HG03439 (cell line): Measurements from ENCODE around the gene MCL1.
"Not testable (repeated sequence)": the region's sequence is repeated elsewhere in the genome, so short reads cannot be mapped to it uniquely, and the experiment has no call there.

Source experiments
- ATAC-seq: cut with Tn5 transposase; IDR thresholded peaks from one replicate; pipeline ENCODE4 v1.9.1; 2021; ENCODE audit warnings: mild to moderate bottlenecking, moderate library complexity; ENCODE audit not compliant: unreplicated experiment

The MCL1 gene

DNA sequence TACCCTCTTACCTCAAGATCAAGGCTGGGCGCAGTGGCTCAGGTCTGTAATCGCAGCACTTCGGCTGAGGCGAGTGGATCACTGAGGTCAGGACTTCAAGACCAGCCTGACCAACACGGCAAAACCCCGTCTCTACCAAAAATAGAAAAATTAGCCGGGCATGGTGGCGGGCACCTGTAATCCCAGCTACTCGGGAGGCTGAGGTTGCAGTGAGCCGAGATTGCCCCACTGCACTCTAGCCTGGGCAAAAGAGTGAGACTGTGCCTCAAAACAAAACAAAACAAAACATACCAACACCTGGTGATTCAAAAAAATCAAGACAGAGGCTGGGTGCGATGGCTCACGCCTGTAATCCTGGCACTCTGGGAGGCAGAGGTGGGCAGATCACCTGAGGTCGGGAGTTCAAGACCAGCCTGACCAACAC lies 5.8 kb downstream of the MCL1 start:
- not testable (repeated sequence) for ATAC-seq

DNA sequence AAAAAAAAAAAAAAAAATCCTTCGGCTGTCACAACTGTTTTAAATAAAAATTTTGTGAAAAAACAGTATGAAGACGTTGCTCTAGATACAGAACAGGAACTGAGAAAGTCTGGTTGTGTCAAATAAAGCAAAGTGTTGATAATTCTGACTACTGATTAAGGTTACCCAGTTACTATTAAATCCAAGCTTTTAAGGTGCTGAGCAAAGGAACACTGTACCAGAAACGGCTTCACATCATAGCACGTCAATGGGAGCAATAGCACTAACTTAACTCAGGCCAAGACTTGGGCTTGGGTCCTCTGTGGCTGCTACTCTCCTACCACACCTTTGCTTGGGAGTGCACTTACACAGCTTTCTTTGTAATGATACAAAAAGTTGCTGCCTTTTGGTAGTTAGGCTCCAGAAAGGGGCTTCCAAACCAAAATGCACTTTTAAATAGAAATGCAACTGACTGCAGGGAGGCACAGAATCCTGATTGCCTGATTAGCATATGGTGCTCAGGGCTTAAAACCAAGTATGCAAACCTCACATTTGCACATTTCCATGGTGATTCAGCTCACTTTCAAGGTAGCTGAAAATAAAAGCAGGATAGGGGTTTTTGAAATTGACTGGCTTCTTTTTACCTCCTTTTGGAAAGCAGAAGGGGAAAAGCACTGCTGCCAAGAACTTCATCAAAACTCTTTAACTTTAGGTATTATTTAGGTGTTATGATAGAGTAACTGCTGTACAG lies 6.3 kb downstream of the MCL1 start:
- no peak for ATAC-seq

DNA sequence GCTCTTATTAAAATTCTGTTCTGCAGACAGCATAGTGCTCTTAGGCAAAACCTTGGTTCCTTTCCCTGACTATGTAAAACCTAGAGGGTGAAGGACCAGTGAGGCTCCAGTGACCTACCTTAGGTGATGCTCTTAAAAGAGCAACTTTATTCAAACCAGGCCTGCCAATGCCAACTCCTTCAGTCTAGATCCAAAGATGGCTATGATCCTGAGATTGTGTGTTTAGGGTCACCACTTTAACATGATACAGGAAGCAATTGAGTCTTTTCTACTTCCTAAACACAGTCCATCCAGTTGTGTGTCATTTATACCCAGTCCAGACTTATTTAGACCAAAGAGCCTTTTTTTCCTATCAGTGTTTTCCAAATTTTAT lies 10.8 kb downstream of the MCL1 start:
- ATAC-seq: no peak

DNA sequence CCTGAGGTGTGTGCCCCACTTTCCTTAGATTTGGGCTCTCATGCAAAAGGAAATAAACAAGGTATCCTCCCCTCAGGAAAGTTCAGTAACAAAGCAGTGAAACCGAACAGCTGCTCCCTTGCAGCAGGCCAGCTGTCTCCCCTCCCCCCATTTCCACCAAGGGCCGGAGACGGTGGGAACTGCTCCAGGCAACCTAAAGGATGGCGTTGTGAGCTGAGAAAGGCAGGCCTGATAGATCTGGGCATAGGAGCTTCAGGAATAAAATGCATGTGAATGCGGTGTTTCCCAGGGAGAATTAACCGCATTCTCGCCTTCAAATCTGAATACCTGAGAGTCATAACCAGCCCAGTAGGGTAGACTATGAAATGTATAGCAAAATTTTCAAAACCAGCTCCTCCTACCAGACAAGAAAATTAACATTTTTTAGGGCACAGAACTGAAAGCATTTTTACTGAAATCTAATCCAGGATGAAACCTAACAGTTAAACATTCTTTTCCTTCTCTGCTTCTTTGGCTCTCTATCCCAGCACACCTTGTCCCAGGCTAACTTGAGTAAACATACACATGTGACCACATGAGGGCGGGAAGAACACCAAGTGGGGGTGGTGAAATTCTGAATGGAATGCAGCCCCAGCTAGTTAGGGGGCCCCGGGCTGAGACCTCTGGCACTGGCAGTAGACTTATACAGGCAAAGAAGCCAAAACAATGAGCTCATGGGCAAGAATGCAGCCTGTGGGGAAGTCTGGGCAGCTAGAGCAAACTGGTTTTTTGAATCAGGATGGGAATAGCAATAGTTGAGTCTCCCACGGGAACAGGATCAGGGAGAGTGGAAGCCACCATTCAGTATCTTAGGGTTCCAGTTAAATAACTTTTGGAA lies 11.5 kb downstream of the MCL1 start:
- ATAC-seq: peak; percentile 4

DNA sequence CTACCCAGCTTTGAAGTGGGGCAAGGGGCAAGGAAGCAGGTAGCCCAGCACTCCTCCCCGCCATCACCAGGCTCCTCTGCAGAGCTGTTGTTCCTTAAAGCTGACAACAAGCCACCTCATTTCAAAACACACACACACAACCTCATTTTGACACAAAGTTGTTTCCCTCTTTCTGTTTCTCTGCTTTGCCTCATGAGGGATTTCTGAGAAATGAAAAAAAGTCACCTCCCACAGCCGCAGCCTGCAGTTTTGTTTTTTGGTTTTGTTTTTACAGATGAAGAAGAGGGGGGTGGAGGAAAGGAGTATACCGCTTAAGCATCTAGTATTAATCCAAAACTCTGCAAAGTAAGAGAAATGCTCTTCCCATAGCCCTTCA lies 12.1 kb downstream of the MCL1 start:
- ATAC-seq: peak; percentile 29

DNA sequence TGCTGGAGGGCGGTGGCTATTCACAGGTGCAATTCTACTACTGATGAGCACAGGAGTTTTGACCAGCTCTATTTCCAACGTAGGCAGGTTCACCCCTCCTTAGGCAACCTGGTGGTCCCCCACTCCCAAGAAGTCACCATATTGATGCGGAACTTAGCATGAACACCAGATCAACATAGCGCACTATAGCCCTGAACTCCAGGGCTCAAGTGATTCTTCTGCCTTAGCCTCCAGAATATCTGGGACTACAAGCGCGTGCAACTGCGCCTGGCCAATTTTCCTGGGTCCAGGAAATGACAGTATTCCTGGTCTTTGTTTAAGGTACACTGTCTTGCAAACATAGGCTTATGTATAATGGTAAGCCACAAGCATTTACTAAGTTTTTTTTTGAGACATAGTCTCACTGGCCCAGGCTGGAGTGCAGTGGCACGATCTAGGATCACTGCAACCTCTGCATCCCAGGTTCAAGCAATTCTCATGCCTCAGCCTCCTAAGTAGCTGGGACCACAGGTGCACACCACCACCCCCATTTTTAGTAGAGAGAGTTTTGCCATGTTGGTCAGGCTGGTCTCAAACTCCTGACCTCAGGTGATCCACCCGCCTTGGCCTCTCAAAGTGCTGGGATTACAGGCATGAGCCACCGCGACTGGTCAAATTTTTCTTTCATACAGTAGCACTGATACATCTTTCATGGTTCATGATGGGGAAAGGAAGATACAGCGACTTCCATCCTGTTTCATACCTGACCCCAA lies 12.6 kb downstream of the MCL1 start:
- no peak for ATAC-seq

DNA sequence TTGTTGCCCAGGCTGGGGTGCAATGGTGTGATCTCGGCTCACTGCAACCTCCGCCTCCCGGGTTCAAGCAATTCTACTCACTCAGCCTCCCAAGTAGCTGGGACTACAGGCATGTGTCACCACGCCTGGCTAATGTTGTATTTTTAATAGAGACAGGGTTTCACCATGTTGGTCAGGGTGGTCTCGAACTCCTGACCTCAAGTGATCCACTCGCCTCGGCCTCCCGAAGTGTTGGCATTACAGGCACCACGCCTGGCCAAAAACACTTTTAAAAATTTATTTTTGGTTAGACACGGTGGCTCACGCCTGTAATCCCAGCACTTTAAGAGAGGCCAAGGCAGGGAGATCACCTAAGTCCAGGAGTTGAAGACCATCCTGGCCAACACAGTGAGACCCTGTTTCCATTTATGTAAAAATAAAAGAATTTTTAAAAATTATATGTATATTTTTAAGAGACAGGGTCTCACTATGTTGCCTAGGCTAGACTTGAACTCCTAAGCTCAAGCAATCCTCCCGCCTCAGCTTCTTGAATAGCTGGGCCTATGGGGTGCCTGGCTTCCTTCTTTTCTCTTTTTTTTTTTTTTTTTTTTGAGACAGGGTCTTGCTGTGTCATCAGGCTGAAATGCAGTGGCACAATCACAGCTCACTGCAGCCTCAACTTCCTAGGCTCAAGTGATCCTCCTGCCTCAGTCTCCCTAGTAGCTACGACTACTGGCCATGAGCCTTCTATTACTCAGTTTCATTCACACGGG lies 14.0 kb downstream of the MCL1 start:
- ATAC-seq: not testable (repeated sequence)

DNA sequence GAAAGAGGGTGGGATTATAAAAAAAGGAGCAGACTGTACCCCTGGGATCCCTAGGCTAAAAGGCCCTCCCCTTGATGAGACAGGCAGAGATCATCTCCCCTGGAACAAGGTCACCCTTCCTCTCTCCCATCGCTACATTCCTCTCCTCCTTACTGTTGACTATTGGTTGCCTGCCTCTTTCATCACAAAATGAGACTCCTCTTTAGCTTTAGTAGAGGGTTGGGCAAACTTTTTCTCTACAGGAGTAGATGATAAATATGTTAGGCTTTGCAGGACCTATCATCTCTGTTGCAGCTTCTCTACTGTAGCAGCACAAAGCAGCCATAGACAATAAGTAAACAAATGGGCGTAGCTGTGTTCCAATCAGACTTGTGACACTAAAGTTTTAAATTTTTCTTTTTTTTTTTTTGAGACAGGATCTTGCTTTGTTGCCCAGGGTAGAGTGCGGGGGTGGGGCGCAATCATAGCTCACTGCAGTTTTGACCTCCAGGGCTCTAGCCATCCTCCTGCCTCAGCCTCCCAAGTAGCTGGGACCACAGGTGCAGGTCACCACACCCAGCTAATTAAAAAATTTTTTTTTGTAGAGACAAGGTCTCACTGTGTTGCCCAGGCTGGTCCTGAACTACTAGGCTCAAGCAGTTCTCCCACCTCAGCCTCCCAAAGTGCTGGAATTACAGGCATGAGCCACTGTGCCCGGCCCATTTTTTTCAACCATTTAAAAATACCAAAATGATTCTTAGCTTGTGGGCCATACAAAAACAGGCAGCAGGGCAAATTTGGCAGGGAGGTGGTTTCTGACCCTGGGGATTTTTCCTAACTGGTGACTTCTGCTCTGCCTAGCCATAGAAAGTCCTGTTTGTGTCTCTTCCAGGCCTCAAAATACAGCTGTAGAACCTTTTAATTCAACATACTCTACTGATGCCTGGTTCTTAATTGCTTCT lies 15.1 kb downstream of the MCL1 start:
- ATAC-seq: no peak

DNA sequence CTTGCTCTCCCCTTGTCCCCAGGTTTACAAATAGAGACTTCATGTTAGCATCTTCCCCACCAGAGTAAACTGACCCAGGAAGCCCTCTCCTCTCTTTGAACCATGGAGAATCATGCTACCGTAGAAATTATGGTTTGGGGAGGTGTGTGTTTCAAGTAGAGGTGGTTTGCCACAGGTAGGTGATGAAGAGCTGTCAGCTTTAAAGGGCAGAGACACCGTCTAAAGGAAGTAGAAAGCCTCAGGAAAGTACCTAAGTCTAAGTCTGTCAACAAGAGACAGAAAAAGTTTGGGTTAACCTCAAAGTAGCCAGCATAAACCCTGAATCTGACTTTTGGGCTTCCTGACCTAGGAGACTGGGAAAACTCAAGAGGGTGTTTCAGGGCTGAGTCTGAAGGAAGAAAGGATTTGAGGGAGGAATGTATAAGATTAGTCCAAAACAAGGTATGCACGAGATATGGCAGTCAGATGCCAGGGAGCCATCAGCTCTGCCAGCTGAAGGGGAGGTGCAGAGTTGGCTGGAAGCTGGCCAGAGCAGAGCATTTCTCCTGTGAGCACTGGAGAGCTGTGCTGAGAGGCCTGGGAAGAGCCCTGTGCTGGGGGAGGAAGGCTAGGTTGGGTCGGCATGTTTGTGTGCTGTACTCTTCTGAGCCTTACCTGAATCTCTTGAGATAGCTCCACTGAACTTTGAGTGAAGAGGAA lies 15.9 kb downstream of the MCL1 start:
- peak; percentile 16 for ATAC-seq

DNA sequence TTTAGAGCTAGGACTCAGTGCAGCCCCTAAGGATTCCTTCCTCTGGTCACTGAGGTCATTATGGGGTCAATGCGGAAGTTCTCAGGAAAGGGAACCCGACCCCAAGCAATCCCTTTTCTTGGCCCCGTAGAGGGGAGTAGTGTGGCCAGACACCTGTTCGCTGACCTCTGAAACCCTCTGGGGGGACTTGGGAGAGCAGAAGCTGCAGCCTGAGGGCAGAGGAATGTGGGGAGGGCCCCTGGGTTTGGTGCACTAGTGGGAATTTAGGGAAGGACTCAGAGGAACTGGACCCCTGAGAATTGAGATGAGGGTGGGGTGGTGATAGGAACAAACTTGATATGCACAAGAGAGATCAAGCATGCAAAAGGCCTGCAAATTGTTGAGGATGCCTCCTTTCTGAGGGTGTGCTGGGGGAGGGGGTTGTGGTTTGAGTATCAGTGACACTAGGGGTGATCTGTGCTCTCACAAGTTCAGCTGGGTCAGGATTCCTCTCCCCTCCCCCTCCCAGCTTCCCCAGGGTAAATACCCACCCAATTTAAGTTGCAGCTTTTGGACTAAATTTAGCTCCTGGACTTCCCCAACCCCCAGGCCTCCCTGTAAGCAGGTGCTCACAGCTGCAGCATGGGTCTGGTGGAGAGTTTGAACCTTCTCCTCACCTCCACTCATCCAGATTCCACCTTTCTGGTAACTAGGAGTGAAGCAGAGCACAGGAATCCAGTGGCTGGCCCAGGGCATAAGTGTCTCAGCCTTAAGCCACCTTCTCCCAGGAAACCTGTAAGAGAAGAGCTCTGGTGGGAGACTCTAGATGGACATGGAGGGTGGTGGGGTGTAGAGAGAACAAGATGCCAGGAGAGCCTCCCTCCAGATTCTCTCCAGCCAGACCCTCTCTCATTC lies 16.7 kb downstream of the MCL1 start:
- ATAC-seq: peak; percentile 38

DNA sequence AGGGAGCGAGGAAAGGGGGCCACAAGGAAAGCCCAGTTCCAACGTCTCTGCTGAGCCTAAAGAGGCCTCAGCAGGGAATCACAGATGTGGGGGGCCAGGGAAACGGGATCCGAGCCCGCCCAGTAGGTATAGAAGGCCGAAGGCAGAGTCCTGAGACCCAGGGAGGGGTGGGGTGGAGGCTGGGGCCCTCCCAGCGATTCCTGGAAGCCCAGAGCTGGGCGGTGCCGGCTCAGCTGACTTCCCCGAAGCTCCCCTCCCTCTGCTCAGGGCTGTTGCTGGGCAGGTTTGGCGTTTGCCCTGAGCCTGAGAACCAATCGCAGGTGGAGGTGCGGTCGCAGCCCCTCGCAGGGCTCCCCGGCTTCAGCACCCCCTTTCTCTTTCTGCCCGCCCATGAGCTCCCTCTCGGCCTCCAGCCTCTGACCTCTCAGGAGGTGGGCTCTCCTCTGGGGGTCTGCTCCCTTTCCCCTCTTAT lies 17.4 kb downstream of the MCL1 start:
- ATAC-seq: peak; percentile 37

DNA sequence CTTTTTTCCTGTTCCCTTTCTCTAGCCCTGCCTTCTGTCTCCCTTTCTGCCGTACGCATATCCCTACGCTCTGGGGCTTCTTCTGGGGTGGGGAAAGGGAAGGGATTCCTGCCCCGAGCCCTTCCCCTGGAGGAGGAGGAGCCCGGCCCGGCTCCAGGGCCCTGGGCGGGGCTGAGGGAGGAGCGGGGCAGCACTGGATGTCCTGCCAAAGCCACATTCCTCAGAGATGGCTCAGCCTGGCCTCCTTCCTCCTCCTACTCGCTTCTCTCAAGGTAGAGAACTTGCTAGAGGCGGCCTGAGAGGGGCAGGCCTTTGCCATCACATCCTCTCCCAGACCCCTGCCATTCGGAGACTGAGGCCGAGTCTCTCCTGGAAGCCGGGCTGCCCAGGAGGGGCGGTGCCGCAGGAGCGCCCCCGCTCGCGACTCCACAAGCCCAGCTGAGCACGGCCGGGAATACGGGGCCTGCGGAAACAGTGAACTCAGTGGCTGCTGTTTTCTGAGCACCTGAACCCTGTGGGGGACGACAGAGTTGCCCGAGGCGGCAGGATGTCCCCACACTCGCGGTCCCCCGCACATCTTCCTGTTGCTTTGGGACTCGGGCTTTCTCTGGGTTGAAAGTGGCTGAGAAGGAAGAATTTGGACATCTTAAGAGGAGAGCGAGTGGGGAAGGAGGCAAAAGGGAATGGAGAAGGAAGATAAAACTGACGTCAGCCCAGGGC lies 18.0 kb downstream of the MCL1 start:
- peak; percentile 11 for ATAC-seq

DNA sequence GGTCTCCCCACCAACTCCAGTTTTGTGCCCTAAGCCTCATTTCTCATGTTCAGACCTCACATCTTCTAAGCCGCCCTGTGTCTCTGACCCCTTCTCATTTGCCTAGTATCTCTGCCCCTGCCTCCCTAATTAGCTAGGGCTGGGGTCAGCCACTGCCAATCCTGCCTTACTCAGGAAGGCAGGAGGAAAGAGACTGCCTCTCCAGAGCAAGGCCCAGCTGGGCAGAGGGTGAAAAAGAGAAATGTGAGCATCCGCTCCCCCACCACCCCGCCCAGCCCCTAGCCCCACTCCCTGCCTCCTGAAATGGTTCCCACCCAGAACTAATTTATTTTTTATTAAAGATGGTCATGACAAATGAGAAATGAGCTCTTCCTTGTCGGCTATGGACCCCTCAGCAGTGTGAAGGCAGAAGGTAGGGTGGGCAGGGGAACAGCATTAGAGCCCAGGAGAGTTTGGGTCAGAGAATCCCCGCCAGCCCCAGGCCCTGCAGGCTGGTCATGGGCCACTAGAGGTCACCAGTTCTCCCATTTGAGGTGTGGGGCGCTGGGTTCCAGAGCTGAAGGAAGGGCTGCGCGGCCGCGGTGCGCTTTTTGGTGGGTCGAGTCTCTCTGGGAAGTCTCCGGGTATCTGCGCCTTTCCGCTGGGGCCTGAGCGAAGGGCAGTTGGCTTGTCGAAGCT lies 18.7 kb downstream of the MCL1 start:
- peak; percentile 27 for ATAC-seq

DNA sequence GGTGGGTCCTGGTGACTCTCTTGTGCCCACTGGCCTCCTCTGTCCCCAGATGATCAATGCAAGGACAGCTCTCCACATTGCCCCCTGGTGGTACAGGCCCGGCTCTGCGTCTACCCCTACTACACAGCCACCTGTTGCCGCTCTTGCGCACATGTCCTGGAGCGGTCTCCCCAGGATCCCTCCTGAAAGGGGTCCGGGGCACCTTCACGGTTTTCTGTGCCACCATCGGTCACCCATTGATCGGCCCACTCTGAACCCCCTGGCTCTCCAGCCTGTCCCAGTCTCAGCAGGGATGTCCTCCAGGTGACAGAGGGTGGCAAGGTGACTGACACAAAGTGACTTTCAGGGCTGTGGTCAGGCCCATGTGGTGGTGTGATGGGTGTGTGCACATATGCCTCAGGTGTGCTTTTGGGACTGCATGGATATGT lies 19.4 kb downstream of the MCL1 start:
- no peak for ATAC-seq

DNA sequence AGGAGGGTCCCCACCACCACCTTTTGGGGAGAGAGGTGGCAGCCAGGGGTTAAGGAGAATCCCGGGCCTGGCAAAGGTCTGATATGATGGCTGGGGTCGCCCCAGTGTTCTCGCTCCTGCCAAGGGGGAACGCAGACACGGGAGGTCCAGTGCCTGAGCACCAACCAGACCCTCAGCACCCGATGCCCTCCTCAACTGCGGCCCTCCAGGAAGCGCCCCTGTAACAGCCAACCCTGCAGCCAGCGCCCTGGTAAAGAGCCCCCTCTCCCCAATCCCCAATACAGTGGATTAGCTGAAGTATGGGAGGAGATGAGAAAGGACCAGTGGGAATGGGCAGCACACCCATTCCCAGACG lies 19.8 kb downstream of the MCL1 start:
- ATAC-seq: no peak

DNA sequence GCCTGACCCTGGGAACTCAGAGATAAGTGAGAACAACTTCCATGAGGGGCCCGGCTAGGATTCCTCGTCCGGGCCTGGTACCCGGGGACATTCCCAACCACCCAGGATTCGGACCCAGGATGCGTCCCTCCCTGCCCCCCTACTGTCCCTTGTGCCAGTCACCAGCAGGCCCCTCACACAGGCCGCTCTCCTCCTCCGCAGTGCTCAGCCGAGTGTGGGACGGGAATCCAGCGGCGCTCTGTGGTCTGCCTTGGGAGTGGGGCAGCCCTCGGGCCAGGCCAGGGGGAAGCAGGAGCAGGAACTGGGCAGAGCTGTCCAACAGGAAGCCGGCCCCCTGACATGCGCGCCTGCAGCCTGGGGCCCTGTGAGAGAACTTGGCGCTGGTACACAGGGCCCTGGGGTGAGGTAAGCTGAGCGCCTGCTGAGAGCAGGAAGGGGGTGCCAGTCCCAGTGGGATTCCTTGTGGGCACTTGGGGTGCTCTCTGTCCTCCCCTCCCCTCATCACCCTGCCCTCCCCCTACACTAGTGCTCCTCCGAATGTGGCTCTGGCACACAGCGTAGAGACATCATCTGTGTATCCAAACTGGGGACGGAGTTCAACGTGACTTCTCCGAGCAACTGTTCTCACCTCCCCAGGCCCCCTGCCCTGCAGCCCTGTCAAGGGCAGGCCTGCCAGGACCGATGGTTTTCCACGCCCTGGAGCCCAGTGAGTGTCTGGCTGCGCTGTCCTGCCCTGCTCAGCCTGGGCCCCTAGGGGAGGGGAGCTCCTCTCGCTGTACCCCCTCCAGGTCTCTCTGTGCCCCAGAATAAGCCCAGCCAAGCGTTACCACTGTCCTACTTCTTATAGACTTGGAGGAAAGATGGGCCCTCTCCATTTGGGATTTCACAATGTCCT lies 20.4 kb downstream of the MCL1 start:
- no peak for ATAC-seq
